GM21723 (cell line): ENCODE measurements around the gene PBX3.

Experiments used
- ATAC-seq: cut with Tn5 transposase; IDR thresholded peaks from one replicate; pipeline ENCODE4 v1.9.1; 2021; ENCODE audit warnings: mild to moderate bottlenecking, moderate library complexity; ENCODE audit not compliant: unreplicated experiment

PBX3 gene

GRCh38 chr9:126016579-126017290, 269.6 kb downstream of the PBX3 start:
- ATAC-seq = no peak
